SU-DHL-6 (cell line): ENCODE data around the gene NTM.

ENCODE experiments used
- H2AFZ ChIP-seq: fragments of 200-600 bp; sonication (generic); 2 replicates; pipeline ENCODE4 v1.6.1; 2014; ENCODE audit warnings: low read depth, mild to moderate bottlenecking, moderate library complexity, mixed read lengths, antibody characterized with exemption, low read length; ENCODE audit not compliant: severe bottlenecking
- H3F3A ChIP-seq: fragments of 200-600 bp; shearing (Covaris generic); 2 replicates; pipeline ENCODE4 v1.6.0; 2016; ENCODE audit warnings: antibody characterized with exemption, mild to moderate bottlenecking; ENCODE audit not compliant: insufficient read depth
- H3K27ac ChIP-seq: fragments of 200-600 bp; sonication (generic); 2 replicates; pipeline ENCODE4 v1.5.1; 2016; ENCODE audit warnings: low read depth, mild to moderate bottlenecking, low read length, moderate library complexity, mixed read lengths
- H3K27me3 ChIP-seq: fragments of 200-600 bp; sonication (generic), shearing (Covaris generic); 2 replicates; pipeline ENCODE4 v1.6.0; 2014; ENCODE audit warnings: mild to moderate bottlenecking, low read length
- H3K36me3 ChIP-seq: fragments of 200-600 bp; sonication (generic); 2 replicates; pipeline ENCODE4 v1.6.1; 2014; ENCODE audit warnings: mild to moderate bottlenecking, low read length, mixed read lengths
- H3K4me2 ChIP-seq: fragments of 300-600, 200-600 bp; shearing (Covaris generic), sonication (generic); 2 replicates; pipeline ENCODE4 v1.6.0; 2014; ENCODE audit warnings: low read length, low read depth, mild to moderate bottlenecking; ENCODE audit not compliant: poor library complexity, severe bottlenecking
- H3K4me3 ChIP-seq: fragments of 200-600 bp; sonication (generic); 2 replicates; pipeline ENCODE4 v1.5.1; 2014; ENCODE audit warnings: antibody characterized with exemption, low read length, mild to moderate bottlenecking, mixed read lengths; ENCODE audit not compliant: insufficient read depth, poor library complexity, severe bottlenecking
- H3K79me2 ChIP-seq: fragments of 200-600 bp; sonication (generic); 2 replicates; pipeline ENCODE4 v1.6.1; 2014; ENCODE audit warnings: mild to moderate bottlenecking, low read length, moderate library complexity; ENCODE audit not compliant: insufficient read depth
- H3K9ac ChIP-seq: fragments of 200-600 bp; sonication (generic); 2 replicates; pipeline ENCODE4 v1.7.0; 2014; ENCODE audit warnings: mild to moderate bottlenecking, low read length
- H3K9me2 ChIP-seq: fragments of 200-600 bp; sonication (generic); replicated peaks from 2 replicates; pipeline ENCODE4 v1.6.1; 2014; ENCODE audit warnings: low read length; ENCODE audit not compliant: insufficient read depth
- H3K9me3 ChIP-seq: fragments of 200-600 bp; sonication (generic); 2 replicates; pipeline ENCODE4 v1.6.1; 2014; ENCODE audit warnings: low read length, mixed read lengths; ENCODE audit not compliant: insufficient read depth
- H4K20me1 ChIP-seq: fragments of 200-600 bp; sonication (generic); 2 replicates; pipeline ENCODE4 v1.6.1; 2014; ENCODE audit warnings: low read depth, mild to moderate bottlenecking, antibody characterized with exemption, low read length, moderate library complexity, mixed read lengths
- EZH2phosphoT487 ChIP-seq: fragments of 200-600 bp; sonication (generic), shearing (Covaris generic); conservative IDR thresholded peaks from 2 replicates; pipeline ENCODE4 v1.6.1; 2018; ENCODE audit warnings: mild to moderate bottlenecking, antibody characterized with exemption, low read length, moderate library complexity, mixed read lengths
- TF ChIP-seq, protein P1 (sequence below): fragments of 200-600 bp; sonication (generic); IDR thresholded peaks from one replicate; pipeline ENCODE4 v1.5.1; 2017; ENCODE audit warnings: antibody characterized with exemption, mild to moderate bottlenecking, low read length, moderate library complexity; ENCODE audit not compliant: insufficient read depth, poor library complexity, severe bottlenecking

Gene NTM

DNA sequence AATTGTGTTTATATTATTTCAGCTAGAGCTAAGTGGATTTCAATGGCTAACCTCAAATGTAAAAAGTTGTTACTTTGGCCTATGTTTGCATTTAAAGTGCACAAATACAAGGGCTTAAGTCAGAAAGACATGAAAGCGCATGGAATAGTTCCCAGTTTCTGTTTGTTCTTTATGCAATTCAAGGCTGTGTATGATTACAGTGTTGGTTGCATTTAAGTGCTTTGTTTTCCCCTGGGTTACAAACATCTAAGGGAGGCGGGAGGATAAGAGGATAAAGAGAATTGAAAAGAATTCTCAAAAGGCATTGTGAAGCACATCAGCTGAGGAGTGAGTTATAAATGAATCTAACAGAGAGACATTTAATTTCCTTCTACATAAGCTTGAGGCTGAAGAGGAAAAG is 453.4 kb downstream of the NTM start:
- Histone ChIP-seq H3K9me3 (no peaks in the 10 kb centered on the region), H3K9me2 (no peaks in the 10 kb centered on the region), H3K36me3 (no peaks in the 10 kb centered on the region), H3K27me3 (no peaks in the 10 kb centered on the region), H4K20me1 (no peaks in the 10 kb centered on the region), H3K4me2 (no peak overlapping the region), H2AFZ (no peak overlapping the region), H3F3A (no peaks in the 10 kb centered on the region), H3K27ac (no peak overlapping the region), H3K9ac (no peak overlapping the region), H3K4me3 (no peak overlapping the region), H3K79me2 (no peaks in the 10 kb centered on the region)
- no peak for TF ChIP-seq EZH2phosphoT487
- TF ChIP-seq, protein P1, sequence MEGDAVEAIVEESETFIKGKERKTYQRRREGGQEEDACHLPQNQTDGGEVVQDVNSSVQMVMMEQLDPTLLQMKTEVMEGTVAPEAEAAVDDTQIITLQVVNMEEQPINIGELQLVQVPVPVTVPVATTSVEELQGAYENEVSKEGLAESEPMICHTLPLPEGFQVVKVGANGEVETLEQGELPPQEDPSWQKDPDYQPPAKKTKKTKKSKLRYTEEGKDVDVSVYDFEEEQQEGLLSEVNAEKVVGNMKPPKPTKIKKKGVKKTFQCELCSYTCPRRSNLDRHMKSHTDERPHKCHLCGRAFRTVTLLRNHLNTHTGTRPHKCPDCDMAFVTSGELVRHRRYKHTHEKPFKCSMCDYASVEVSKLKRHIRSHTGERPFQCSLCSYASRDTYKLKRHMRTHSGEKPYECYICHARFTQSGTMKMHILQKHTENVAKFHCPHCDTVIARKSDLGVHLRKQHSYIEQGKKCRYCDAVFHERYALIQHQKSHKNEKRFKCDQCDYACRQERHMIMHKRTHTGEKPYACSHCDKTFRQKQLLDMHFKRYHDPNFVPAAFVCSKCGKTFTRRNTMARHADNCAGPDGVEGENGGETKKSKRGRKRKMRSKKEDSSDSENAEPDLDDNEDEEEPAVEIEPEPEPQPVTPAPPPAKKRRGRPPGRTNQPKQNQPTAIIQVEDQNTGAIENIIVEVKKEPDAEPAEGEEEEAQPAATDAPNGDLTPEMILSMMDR: no peak

DNA sequence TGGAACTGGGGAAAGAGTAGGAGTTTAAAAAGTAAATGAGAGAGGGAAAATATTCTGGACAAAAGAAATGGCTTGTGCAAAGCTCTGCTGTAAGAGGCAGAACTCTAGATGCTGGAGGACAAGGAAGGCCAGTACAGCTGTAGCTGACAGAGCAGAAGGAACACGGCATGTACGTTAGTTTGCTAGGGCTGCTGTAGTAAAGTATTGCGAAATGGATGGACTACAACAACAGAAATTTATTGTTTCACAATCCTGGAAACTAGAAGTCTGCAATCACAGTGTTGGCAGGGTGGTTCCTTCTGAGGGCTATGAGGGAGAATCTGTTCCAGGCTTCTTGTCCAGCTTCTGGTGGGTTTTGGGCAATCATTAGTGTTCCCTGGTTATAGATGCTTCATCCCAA is 454.4 kb downstream of the NTM start:
- TF ChIP-seq, protein P1: no peak
- no peak for TF ChIP-seq EZH2phosphoT487
- no peaks in the 10 kb centered on the region for H3K9me2 ChIP-seq
- no peak overlapping the region for H3K4me3 ChIP-seq
- no peaks in the 10 kb centered on the region for H3K27me3 ChIP-seq
- no peaks in the 10 kb centered on the region for H3K36me3 ChIP-seq
- no peaks in the 10 kb centered on the region for H3K9me3 ChIP-seq
- H3K79me2 ChIP-seq: no peaks in the 10 kb centered on the region
- H3K27ac ChIP-seq: no peak overlapping the region
- H4K20me1 ChIP-seq: no peaks in the 10 kb centered on the region
- H2AFZ ChIP-seq: no peak overlapping the region
- no peaks in the 10 kb centered on the region for H3F3A ChIP-seq
- H3K9ac ChIP-seq: no peak overlapping the region
- no peak overlapping the region for H3K4me2 ChIP-seq

DNA sequence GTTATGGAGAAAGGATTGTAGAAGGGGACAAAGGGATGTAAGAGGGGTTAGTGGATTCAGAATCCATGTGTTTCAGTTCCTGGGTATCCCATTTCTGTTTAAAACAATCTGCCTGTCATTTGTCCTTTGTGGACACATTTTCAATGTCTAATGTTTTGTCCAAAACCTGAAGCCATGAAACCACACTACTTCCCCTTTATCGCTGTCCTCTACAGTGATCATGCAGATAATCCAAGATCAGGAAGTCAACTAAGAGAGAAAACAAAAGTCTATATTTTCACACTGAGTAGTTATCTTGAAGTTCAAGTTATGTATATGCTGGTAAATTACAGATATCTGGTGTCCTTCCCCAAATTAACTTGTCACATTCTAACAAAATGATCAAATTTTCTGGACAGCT is 457.0 kb downstream of the NTM start:
- no peaks in the 10 kb centered on the region for H3K36me3 ChIP-seq
- no peak overlapping the region for H3K4me2 ChIP-seq
- H3K27me3 ChIP-seq: no peaks in the 10 kb centered on the region
- H3K9ac ChIP-seq: no peak overlapping the region
- no peak overlapping the region for H2AFZ ChIP-seq
- TF ChIP-seq EZH2phosphoT487: no peak
- TF ChIP-seq, protein P1: no peak
- H4K20me1 ChIP-seq: no peaks in the 10 kb centered on the region
- H3K9me2 ChIP-seq: no peaks in the 10 kb centered on the region
- no peak overlapping the region for H3K27ac ChIP-seq
- no peaks in the 10 kb centered on the region for H3K9me3 ChIP-seq
- H3K79me2 ChIP-seq: no peaks in the 10 kb centered on the region
- H3F3A ChIP-seq: no peaks in the 10 kb centered on the region
- H3K4me3 ChIP-seq: no peak overlapping the region
